Measurements from ENCODE around the gene SSU72. TPM values are rescaled to one million over a fixed set of nuclear protein-coding genes. Genes with fewer than 3 reads are reported as not detected.
"Not testable (repeated sequence)": the region's sequence is repeated elsewhere in the genome, so short reads cannot be mapped to it uniquely, and the experiment has no call there.

The SSU72 gene
- total RNA-seq, 1 donor from 2014 or later = 116 TPM

DNA sequence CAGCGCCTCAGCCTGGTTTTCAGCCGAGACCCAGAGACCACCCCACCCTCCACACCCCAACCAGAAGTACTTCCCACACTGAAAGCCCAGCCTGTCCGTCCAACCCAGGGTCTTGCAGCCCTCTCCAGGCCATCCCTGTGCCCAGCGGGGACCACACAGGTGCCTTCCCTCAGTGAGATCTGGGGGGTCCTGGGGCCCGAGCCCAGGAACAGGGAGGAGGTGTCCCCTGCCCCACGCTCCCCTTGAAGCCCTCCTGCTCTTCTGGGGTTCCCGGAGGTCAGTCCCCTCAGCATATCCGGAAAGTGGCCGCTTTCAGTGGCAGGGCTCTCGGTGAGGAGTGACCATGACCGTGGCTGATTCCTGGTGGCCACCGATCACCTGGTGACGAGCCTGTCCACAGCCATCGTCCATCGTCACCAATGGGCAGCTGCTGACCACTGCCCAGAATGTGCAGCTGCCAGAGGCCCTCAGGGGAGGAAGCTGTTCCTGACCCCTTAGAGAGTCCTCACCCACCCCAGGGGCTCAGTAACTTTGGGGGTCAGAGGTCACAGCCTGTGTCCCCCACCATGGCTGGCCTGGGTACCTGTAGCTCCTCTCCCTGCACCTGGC, 37.6 kb downstream of the SSU72 start:
- DNase-seq (ENCODE audit: missing footprints) = no peak
- ATAC-seq = no peak
- intact Hi-C loops (cut with DNase I) = no loop called here

GRCh38 chr1:1536019-1536937, 38.4 kb downstream of the SSU72 start:
- intact Hi-C loops (cut with DNase I) = no loop called here
- DNase-seq (ENCODE audit: missing footprints) = no peak
- ATAC-seq = no peak

DNA sequence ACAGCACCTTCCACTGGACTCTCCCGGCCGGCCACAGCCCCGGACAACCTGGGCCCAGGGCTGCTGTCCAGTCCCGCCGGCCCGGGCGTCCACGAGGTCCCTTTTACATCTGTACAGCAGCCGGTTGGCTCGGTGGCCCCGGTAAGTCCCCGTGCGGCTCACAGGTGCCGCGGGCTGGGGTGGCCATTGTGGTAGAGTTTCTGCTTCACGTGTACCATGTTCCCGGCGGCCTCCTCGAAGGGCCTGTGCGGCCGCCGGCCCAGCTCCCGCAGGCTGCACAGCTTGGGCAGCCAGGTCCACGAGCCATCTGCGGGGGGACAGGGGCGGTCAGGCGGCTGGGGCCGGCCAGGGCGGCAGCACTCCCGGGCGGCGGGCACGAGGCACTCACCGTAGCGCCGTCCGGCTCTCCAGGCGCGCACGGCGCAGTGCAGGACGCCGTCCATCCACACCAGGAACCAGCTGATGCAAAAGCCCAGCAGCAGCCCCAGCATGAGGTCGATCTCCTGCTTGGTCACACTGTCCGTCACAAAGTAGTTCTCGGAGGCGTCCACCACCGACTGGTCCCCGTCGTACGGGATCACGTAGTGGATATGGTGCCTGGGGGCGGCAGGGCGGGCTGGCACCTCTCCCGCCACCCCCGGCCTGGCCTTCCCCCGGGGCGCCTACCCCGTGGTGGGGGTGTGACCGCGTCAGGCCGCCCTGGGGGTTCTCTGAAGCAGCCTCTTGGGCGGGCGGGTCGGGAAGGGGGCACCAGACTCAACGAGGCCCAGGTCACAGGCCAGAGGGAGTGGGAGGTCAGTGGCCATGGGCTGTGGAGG, 39.3 kb downstream of the SSU72 start:
- no peak for ATAC-seq
- intact Hi-C loops (cut with DNase I) = no loop called here
- no peak for DNase-seq (ENCODE audit: missing footprints)

GRCh38 chr1:1534401-1535154, 40.1 kb downstream of the SSU72 start:
- DNase-seq (ENCODE audit: missing footprints) (no peak), ATAC-seq (no peak)
- intact Hi-C loops (cut with DNase I) = no loop called here

DNA sequence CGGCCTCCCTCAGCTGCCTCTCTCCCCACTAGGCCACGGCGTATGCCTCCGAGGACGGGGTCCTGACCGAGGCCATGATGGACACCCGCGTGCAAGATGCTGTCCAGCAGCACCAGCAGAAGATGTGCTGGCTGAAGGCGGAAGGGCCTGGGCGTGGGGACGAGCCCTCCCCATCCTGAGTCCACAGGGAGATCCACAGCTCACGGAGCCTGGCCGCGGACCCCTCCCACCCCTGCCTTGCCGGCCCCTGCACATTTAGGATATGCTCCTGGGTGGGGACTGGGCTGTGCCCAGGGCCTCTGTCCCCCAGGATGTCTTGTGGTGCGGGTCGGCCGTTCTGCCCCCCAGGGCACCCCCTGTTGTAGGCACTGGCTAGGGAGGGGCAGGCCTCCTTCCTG, 40.8 kb downstream of the SSU72 start:
- DNase-seq (ENCODE audit: missing footprints); ATAC-seq; intact Hi-C loops (cut with DNase I): not testable (repeated sequence)

DNA sequence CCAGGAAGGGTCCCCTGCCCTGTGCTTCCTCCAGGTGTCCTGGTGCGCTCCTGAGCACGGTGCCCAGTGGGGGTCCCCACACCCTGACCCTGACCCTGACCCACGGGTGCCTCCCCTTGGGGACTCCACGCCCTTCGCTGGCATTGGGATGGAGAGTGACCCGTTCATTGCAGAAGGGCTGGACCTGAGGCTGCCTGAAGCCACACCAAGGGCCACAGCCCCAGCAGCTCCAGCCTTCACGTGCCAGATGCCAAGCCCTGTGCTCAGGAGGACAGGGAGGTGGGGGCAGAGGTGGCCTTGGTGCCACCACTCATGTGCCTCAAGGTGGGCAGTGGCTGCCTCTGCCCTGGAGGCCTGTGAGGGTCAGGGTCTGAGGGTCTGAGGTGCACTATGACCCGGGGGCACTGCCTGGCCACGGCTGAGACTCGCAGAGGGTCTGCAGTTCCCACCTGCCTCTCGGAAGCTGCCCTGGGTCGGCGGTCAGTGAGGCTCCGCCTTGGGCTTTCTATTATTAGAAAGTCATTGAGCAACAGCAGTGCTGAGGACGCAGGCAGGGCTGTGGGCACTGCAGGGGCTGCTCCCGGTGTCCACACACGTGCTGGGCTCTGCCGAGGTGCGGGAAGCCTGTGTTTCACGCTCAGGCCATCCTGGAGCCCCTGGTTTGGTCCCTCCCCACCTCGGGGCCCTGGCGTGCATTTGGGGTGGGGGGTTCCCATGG, 41.3 kb downstream of the SSU72 start:
- ATAC-seq = peak; percentile 62
- intact Hi-C loops (cut with DNase I); DNase-seq (ENCODE audit: missing footprints): not testable (repeated sequence)

GRCh38 chr1:1531947-1532346, 42.7 kb downstream of the SSU72 start:
- intact Hi-C loops (cut with DNase I) = no loop called here

DNA sequence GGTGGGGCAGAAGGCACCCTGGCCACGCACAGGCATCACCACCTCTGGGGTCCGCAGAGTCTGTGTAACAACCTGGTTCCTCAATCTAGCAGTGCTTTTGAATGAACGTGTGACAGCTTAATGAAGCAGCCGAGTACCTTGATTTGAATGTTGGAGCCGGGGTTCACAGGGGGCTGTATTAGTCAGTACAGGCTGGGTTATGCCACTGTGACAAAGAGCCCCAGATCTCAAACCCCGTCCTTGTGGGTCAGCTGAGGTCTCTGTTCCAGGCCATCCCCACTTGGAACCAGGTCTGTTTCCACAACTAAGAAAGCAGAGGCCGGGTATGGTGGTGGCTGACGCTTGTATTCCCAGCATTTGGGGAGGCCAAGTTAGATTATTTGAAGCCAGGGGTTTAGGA, 44.7 kb downstream of the SSU72 start:
- intact Hi-C loops (cut with DNase I) = no loop called here
- ATAC-seq (no peak), DNase-seq (ENCODE audit: missing footprints) (no peak)

More at GRCh38 chr1:1531947-1532346, 42.7 kb downstream of the SSU72 start:
- ATAC-seq = no peak
- DNase-seq (ENCODE audit: missing footprints) = no peak

GRCh38 chr1:1529321-1529720, 45.3 kb downstream of the SSU72 start:
- ATAC-seq (no peak), DNase-seq (ENCODE audit: missing footprints) (no peak)
- intact Hi-C loops (cut with DNase I) = no loop called here

DNA sequence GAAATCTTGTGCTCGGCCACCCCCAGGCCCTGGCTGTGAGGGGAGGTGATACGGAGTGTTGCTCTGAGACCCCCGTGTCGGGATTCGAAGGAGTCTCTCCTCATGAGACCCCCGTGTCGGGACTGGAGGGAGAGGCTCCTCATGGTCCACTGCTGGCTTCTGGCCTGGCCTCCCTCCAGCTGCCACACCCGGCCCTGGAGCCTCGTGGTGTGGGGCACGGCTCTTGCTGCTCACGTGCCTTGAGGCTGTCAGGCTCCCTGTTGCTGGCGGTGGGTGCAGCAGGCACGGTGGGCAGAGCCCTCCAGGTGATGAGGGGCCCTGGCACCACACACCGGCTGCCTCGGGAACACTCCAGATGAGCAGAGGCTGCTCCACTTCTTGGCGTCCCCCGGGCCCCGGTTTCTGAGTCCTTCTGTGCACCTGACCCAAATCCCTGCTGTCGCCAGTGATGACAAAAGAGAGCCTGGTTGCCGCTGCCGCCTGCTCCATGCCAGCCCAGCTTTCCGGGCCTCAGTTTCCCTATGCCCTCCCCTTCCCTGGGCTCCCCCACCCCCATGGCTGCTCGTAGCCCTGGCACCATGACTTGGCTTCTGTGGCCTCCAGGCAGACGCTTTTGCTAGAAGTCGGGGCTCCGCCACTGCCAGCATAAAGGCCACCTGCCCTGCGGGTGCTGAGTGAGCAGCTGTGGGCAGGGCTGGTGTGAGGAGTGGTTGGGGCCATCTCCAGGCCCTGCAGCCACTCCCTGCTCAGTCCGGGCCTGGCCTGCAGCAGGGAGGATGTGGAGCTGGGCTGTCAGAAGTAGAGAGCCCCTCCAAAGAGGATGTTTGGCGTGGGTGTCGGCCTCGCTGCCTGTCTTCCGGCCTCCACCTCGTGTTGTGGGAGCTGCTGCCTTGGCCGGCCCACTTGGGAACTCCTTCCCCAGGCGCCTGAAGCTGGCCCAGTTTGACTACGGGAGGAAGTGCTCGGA, 46.1 kb downstream of the SSU72 start:
- ATAC-seq (no peak), DNase-seq (ENCODE audit: missing footprints) (no peak)
- intact Hi-C loops (cut with DNase I) = no loop called here

DNA sequence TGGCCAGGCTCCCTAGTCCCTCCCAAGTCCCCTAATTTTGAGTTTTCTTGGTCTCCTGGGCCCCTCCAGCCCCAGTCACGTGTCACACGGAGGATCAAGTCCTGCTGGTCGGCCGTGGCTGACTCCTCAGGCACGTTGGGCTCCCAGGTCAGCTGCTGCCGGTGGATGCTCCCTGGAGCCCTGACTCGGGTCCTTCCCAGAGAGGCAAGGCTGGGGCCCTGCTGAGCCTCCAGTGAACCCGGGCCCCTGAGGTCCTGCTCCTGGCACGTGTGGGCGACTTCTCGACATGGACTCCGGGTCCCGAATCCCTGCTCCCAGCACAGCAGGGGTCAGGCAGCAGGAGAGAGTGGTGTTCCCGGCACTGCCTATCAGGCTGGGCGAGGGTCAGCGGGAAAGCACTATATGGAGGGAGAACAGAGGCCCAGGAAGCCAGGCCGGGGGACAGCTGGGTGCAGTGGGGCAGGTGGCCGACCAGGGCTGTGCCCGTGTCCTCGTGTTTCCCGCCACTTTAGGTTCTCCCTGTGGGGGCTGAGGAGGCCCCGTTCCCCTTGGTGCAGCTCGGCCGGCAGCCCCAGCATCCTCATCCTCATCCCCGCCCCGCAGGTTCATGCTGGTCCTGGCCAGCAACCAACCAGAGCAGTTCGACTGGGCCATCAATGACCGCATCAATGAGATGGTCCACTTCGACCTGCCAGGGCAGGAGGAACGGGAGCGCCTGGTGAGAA, 47.4 kb downstream of the SSU72 start:
- no peak for ATAC-seq

DNA sequence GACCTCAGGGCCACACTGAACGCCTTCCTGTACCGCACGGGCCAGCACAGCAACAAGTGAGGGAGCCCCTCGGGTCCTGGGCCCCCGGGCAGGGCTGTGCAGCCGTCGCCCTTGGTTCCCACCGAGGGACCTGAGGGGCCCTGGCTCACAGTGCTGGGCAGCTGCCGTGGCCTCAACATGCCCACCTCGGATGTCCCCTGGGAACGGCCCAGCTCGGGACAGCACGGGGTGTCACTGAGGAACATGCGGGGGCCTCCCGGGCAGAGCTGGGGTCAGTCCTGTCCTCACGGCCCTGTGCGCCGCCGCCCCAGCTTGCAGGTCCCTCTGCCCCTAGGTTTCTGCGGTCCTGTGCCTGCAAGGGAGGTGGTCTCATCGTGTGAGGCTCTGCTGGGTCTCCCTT, 48.2 kb downstream of the SSU72 start:
- DNase-seq (ENCODE audit: missing footprints); ATAC-seq; intact Hi-C loops (cut with DNase I): not testable (repeated sequence)

More for the DNA sequence above, 47.4 kb downstream of the SSU72 start:
- DNase-seq (ENCODE audit: missing footprints) = no peak
- intact Hi-C loops (cut with DNase I) = no loop called here

DNA sequence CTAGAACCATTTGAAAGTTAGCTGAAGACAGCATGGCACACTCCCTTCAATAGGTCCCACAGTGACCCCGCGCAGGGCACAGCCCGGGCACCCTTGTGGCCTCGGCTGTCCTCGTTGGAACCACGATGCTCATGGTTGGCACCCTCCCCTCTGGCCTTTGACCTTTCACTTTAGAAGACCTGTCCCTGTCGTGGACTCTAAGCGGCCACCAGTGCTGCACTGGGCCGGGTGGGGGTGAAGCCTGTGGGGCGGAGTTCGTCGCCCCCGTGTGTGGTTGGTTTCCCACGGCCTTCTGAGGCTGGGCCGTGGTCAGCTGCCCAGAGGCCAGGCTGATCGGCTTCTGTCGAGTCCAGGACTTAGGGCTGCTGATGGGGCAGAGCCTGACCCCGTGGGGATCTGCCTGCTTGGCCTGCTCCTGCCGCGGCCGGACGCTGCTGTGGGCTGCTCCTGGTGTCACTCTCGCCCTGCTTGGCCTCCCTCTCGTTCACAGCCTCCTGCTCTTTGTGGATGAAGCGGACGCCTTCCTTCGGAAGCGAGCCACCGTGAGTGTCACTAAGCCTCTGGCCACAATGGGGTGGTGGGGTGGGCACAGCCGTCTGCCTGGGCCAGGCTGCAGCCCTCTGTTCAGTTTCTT, 49.8 kb downstream of the SSU72 start:
- intact Hi-C loops (cut with DNase I); ATAC-seq: not testable (repeated sequence)
- peak; percentile 52 for DNase-seq (ENCODE audit: missing footprints)

- intact Hi-C loops (cut with DNase I); ATAC-seq: not testable (repeated sequence)
- peak; percentile 13 for DNase-seq (ENCODE audit: missing footprints)
These were observed 51.0 kb downstream of the SSU72 start for GRCh38 chr1:1523651-1524050.

DNA sequence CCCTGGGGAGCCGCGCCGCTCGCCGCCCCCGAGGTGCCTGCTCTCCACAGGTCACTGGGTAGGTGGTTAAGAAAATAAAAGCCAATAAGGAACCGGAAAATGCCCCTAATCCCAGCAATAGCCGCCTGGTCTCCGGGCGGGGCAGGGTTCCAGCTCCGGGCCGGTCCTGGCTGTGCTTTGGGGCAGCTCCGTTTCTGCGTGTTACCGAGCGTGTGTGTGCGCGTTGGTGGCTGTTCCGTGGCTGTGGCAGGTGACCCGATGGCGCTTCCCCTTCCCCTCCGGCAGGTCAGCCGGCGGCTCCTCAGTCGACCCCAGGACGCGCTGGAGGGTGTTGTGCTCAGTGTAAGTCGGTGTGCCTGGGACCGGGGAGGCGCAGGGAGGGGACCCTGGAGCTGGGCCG, 51.4 kb downstream of the SSU72 start:
- intact Hi-C loops (cut with DNase I); ATAC-seq: not testable (repeated sequence)
- peak; percentile 33 for DNase-seq (ENCODE audit: missing footprints)

- intact Hi-C loops (cut with DNase I); ATAC-seq: not testable (repeated sequence)
- peak; percentile 34 for DNase-seq (ENCODE audit: missing footprints)
These were observed 52.1 kb downstream of the SSU72 start for GRCh38 chr1:1522536-1522935.

All from Right ventricle myocardium inferior (tissue), 1 donor.